NCI-H226 (cell line): Measurements from ENCODE around the gene CNTNAP2.

Experiments used
- DNase-seq: peaks from one replicate; pipeline ENCODE4 v3.0.0-alpha.2; 2015

Gene CNTNAP2

DNA sequence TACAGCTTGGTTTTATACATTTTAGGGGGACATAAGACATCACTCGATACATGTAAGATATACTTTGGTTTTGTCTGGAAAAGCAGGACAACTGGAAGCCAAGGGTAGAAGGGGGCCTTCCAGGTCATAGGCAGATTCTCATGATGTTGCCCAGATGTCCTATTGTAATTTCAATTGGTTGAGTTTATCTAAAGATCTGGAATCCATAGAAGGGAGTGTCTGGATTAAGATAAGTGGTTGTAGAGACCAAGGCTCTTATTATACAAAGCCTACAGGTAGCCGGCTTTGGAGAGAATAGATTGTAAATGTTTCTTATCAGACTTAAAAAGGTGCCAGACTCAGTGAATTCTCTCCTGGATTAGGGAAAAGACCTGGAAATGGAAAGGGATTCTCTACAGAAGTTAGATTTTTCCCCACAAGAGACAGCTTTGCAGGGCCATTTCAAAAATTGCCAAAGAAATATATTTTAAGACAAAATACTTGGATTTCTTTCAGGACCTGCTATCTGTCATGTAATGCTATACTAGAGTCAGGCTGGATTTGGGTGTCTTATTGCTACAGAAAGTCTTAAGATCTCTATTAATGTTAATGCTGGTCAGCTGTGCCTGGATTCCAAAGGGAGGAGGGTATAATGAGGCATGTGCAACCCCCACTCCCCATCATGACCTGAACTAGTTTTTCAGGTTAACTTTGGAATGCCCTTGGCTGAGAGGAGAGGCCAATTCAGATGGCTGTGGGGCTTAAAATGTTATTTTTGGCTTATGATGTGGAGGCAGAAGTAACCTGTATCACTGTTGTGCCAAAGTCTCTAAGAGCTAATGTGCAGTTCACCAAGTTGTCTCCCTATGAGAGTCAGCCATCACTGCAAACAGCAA, 1962.8 kb downstream of the CNTNAP2 start:
- no peak for DNase-seq

DNA sequence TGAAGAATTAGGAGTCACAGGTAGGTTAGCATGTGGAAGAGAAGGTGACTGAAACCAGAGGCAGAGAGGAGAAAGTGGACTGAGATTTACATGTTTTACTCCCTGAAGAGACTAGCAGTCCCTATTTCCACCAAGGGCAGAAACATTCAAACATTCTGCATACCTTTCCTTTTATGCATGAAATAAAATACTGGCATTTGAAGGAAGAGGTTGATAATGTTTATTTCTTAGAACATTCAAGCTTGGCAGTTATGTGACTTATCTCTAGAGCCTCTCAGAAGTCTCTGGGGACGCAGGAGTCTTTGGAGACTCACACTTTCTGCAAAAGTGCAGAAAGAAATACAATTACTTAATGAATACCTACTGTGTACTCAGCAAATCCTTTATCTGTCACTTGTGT, 1966.8 kb downstream of the CNTNAP2 start:
- no peak for DNase-seq

DNA sequence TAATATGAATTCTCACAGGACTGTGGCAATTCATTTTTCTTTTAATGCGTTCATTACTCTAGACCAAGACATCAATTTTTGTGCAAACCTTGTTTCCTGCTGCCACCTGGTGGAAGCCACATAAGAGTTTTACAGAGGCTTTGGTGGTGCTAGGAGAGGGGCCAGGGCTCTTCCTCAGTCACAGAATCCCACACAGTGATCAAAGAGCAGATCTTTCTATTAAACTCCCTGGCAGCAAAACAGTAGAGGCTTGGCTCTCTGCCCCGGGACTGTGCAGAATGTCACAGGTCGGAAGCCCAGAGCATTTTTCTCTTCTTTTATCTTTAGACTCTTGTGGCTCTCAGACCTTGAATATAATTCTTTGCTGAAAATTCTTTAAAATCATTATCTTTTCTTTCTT, 1967.5 kb downstream of the CNTNAP2 start:
- DNase-seq, result no peak

DNA sequence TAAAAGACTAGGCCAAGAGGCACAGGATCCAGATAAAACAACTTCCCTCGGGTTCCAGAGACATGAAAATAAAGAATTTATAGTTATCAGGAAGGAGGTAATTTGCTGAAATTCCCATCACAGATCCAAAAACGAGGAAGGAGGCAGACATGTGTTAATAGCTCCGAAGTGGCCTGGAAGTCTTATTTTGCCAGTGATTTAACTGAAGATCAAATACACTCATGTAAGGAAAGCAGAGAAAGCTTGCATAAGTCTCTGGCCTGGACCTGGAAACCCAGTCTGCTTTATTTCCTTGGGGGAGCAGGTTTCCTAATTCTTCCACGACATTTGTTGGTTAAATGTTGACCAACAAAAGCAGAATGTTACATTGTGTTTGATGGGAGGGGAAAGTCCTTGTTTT, 1975.3 kb downstream of the CNTNAP2 start:
- no peak for DNase-seq

DNA sequence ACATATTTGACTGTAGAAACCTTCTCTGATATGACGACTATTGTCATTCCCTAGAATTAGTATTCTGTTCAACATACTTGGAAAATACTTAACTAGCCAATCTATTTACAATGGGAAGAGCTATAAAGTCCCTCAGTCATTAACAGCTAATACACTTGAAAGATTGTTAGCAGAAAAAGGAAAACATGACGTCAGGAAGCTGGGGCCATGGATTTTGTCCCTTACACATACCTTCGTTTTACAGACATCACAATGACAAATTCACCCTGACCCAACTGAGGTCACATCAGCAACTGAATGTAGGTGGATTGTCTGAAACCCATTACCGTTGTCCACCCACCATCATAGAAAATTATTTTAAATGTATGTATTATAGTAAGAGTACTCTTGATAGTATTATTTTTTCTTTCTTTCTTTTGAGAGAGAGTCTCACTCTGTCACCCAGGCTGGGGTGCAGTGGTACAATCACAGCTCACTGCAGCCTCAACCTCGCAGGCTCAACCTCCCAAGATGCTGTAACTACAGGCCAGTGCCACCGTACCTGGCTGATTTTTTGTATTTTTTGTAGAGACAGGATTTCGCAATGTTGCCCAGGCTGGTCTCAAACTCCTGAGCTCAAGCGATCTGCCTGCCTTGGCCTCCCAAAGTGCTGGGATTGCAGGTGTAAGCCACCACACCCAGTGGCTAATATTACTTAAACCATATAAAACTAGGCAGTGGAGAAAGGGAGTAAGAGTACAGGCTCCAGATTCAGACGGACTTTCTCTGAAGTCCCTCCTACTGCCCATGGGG, 1977.0 kb downstream of the CNTNAP2 start:
- DNase-seq, result no peak

DNA sequence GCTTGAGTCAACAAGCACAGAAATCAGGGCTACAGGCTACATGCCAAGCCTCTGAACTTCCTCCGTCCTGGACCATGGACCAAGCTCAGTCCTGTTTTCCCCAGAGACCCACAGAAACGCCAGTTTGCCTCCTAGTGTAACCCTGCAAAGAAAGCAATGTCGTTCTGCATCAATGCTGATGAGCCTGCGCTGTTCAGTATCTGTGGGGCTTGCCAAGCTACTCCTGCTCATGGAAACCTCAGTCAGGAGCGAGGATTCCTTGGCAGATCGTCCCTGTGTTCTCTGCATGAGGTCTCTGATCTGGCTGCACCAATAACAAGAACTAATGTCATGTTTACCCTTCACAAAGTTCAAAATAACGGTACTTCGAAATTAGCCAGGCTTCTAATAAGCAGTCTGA, 1978.5 kb downstream of the CNTNAP2 start:
- no peak for DNase-seq

DNA sequence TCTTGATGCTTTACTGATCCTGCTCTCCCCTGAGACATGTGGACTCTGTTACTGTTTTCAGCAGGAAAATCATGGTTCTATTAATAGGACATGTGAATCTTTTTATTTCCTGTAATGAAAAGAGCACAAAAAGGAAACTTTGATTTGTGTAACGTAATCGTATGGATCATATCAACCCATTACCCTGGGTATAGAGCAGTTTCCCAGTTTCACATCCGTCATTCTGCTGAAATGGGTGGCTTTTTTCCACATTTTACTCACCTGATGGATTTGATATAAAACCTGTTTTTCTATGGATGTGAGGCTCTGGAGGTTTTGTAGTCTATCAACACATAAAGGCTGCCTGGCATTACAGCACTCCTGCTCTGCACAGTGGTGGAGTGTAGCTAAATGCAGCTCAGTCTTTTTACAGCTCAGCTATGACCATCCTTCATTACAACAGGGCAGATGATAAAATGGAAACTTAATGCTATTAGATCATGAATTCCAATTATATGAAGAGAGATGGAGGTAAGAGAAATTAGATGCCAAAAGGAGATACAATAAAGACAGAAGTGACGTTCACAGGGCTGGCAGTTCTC, 1987.6 kb downstream of the CNTNAP2 start:
- DNase-seq, result no peak

DNA sequence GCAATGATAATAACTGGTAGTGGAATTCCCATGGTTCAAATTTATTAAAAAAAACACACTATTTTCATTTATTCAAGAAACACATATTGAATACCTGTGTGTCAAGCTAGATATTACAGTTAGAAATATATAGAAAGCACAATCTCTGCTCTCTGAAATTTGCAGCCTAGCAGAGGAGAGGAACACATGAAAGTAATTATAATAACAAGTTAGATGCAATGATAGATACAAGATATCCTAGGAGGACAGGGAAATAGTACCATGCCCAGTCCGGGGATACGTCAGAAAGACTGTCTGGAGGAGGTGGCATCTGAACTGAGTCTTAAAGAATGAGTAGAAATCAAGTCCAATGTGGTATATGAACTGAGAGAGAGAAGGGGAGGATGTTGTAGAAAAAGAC, 1988.3 kb downstream of the CNTNAP2 start:
- DNase-seq, result no peak

DNA sequence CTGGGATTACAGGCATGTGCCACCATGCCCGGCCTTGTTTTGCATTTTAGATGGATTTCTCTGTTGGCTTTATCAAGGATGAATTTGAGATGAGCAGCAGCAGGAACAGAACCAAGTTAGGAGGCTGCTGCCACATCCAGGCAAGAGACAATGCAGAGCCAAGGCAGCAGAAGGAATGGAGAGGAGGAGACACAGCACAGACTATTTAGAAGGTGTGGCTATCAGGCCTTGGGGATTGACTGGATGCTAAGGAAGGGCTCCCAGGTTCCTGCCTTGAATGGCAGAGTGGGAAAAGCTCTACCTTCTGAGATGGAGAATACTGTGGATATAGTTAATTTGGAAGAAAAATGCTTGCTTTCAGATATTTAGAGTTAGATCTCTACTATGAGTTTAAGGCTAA, 1989.3 kb downstream of the CNTNAP2 start:
- no peak for DNase-seq

DNA sequence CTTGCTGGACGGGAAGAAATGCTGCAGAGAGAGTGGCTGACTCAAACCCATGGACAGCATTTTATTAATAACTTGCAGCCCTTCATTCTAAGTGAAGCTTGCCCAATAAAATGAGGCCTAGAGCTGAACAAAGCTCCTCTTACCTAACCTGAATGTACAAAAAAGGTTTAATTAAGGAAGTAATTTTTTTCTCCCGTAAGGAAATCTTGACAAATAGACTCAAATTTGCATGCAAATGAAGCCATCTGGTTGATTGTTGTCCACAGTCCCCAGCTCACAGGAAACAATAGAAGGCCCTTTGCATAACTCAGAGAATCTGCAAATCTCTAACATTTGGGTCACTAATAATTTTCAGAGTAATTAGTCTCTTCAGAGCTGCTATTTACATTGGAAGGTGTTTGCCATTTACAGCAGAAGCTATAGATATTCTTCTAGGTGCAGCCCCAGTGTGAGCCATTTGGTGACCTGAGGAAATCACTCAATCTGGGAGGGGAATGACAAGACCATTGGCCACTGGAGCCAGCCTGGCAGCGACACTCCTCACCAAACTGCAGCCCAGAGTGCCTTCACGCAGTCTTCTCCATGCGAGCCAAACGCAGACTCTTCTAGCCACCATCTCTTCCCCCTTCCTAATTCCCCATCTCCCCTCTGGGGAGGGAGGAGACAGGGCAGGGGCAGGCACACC, 1991.0 kb downstream of the CNTNAP2 start:
- DNase-seq, result no peak

DNA sequence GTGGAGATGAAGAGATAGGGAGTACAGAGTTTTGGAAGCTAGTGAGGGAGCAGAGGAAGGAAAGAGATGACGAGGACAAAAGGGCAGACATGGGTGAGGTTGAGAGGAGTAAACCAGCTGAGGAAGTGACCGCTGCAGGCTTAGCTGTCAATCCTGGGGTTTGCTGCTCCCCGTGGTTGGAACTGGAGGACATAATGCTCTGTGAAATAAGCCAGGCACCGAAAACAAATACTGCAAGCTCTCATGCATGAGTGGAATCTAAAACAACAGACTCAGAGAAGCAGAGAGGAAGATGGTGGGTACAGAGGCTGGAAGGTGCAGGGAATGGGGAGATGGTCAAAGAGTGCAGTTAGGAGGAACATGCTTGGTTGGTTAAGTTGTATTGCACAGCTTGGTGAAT, 1991.8 kb downstream of the CNTNAP2 start:
- no peak for DNase-seq

DNA sequence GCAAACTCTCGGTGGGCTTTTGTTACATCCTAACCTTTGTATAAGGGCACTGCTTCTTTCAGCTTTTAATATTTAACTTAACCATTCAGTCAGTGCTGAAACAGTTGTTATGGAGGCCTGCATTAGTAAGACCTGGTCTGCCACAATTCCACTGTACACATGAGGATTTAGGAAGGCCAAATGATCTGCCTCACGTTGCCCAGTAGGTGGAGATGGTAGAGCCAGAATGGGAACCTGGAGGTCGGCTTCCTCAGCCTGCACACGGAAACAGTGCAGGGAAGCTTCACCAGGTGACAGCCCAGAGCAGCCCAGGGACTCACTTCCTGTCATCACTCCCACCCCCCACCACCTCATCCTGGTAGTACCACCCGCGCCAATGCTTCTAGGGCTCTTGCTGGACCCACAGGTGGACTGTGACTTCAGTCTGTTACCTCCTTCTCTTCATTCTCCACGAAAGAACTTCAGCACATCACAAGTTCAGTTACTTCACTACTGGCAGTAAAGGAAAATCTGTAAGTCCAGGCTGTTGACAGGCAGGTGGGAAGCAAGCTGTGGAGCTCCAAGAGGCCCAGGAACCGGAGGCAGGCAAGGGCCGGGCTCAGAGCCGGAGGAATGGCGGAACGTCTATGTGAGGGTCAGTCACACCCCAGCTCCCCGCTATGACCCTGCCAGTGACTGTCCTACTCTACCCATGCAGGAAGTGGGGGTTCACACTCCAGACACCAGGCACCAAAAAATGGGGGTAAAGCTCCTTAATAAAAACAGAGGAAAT, 1993.7 kb downstream of the CNTNAP2 start:
- no peak for DNase-seq

DNA sequence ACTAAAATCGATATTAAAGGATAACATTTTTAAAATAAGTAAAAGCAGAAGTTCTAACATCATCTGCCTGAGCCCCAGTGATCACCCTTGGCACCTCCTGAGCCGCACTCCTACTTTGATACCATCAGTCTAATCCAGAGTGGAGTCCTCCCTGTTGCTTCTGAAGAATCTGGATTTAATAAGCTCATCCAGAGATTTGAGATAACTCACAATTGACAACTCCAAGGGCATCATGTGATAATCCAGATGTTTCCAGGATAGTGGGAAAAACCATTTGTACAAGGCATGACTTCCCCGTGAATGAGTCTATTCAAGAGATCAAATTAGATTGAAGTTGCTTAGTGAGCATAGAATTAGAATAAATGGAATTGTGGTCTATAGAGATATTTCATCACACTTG, 1998.2 kb downstream of the CNTNAP2 start:
- DNase-seq, result no peak

DNA sequence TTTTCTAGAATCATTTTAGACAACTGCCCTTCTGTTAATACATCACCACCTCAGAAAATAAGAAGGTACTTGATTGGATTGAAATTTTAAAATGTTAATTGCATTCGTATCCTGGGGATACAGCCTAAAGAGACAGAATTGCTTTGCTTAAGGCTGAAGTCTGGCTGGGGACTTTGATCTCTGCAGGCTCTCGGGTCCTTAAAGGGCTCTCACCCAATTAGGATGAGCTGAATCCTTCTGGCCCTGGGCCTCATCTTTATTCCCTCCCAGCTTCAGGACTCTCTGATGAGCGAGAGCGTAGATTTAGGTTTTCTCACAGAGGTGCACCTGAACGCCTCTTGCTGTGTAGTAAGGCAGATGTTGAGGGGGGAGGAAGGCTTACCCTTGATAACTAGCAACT, 1998.7 kb downstream of the CNTNAP2 start:
- no peak for DNase-seq

DNA sequence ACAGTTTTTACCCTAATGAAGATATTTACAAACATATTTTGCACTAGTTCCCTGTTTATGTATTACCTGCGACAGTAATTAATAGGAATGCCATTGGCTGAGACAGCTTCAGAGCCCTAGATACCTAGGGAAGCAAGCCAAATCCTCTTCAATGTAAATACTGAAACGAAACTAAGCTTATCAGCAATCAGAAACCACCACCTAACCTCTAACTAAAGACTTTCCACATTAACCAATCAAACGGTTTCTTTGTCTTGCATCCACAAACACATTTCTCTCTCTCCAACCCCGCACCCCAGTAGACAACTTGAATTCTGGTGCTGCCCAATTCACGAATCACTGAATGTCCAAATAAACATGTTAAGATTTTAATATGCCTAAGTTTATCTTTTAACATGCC, 1999.6 kb downstream of the CNTNAP2 start:
- no peak for DNase-seq

DNA sequence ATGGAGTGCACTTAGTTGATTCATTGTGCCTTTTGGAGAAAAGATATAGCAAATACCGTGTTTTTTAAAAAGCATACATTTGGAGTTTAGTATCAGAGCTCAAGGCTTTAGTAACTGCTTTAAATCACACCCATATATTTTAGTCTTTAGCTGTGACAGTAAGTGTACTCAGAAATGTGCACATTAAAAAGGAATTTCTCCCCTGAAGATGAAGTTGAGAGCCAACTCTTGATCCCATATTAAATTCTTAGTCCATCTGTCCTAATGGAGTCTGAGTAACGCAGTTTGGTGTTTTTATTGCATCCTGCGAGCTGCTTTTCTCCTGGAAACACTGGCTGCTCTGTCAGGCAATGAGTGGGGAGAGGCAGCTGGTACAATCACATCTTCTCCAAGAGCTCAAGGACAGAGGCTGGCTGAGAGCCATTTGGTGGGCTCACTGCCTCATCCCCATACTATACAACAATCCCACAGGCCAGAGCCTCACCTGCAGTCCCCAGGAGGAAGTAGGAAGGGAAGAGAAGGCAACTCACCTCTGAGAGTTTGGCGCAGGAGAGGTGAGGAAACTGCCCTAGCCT, 2000.3 kb downstream of the CNTNAP2 start:
- no peak for DNase-seq

DNA sequence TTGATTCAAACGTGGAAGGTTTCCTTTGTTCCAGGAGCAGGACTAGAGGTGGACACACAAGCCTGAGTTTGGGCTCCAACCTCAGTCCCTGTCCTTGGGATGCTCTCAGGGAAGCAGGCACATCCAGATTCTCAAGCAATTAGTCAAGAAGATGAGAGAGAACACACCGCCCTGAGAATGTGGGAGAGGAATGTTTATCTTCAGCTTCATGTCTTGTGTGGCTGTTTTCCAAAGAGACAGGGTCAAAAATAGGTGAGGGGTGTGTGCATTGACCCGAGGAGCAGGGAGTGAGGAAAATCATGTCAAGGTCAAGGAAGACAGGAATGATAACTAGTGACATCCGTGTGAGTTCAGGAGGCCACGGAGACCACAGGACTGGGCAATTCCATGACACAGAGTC, 2001.8 kb downstream of the CNTNAP2 start:
- no peak for DNase-seq

DNA sequence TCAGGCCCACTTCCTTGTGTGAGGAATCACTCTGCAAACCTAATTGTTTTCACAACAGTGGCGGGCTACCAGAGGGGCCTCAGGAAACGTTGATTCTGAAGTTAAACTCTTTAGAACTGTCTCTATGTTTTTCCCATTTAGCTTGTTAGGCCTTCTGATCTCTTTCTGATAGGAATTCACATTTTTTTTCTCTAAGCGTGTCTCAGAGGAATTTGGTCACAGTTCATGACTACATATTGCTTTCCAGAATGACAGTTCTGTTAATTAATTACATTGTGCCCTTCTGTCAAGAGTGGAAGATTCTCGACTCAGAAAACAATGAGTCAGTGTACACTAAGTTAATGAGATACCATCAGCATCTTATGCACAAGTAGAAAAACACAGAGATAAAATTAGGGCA, 2004.8 kb downstream of the CNTNAP2 start:
- no peak for DNase-seq

DNA sequence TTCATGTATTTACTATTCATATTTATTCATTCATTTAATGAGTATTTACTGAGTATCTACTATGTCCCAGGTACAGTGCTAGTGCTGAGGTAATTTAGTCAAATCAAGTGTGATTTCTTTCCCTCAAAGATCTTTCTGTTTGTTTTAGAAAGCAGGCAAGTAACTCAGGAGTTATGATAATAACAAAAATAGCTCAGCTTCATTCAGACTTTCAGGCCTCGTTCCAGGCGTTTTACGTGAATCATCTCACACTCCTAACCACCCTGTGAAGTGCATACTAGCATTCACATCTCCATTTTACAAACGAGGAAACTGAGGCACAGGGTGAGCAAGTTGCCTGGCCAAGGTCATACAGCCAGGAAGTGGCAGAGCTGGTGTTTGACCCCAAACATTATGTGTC, 2005.2 kb downstream of the CNTNAP2 start:
- DNase-seq, result no peak

DNA sequence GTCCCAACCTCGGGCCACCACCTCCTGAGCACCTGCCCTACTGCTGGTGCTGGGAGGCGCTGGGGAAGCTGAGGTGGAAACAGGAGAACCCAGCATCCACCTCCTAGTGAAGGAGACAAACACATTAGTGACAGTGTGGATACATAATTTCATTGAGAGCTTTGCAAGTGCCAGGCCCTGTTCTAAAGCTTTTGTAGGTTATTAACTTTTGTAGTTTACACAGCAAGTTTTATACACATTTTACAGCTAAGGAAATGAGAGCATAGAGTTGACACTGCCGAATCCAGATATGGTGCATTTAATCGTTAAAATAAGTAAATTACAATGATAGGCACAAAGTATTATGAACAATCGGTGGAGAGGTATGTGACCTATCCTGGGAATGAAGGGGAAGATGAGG, 2007.9 kb downstream of the CNTNAP2 start:
- DNase-seq, result no peak

DNA sequence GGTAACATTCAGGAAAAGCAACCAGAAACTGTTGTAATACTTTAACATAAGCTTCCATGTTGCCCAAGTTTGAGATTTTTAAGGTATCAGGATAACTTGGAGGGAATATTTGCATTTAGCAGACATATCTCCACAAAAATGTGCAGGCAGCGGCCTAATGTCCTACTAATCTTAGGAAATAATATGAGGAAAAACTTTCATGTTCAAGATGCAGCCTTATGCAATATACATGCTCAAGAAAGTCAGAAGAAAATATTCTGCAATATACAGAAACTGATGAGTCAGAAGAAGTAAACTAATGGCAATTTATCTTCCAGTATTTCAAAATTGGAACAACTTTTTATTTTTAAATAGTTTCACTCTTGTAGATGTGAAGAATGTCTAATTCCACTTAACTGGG, 2010.8 kb downstream of the CNTNAP2 start:
- DNase-seq, result no peak

DNA sequence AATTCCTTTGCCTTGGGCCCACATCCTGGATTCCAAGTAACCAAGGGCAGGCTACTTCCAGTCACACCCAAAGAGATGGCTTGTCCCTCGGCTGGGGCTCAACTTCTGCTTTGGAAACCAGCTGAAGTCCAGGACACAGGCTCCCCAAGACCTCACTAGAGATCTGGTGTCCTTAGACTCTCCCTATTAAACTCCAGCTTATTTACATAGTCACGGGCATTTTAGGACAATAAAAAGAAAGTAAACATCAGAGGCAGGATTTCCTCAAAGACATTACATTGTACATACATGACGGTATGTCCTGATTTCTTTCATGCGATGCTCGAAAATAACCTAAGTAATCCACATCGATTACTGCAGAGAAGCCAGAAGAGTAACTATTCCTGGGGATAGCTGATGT, 2012.4 kb downstream of the CNTNAP2 start:
- DNase-seq, result no peak
